ENCODE data around the gene RNASE7.

The RNASE7 gene

GRCh38 chr14:21026988-21027315 lies 15.2 kb upstream of the RNASE7 start:
- no peak for DNase-seq (ENCODE audit: low read depth)
- TF ChIP-seq, protein P1, sequence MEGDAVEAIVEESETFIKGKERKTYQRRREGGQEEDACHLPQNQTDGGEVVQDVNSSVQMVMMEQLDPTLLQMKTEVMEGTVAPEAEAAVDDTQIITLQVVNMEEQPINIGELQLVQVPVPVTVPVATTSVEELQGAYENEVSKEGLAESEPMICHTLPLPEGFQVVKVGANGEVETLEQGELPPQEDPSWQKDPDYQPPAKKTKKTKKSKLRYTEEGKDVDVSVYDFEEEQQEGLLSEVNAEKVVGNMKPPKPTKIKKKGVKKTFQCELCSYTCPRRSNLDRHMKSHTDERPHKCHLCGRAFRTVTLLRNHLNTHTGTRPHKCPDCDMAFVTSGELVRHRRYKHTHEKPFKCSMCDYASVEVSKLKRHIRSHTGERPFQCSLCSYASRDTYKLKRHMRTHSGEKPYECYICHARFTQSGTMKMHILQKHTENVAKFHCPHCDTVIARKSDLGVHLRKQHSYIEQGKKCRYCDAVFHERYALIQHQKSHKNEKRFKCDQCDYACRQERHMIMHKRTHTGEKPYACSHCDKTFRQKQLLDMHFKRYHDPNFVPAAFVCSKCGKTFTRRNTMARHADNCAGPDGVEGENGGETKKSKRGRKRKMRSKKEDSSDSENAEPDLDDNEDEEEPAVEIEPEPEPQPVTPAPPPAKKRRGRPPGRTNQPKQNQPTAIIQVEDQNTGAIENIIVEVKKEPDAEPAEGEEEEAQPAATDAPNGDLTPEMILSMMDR (IDR thresholded peaks at IDR 0.05; ENCODE audit: control insufficient read depth, extremely low read depth, insufficient read depth) = no peak
- no peak overlapping the region for H3K4me3 ChIP-seq (ENCODE audit: low read depth, low read length)

- H3K4me3 ChIP-seq (ENCODE audit: low read depth, low read length) = no peak within 1 kb of the TSS
- TF ChIP-seq, protein P1 (IDR thresholded peaks at IDR 0.05; ENCODE audit: control insufficient read depth, extremely low read depth, insufficient read depth) = no peak
- no peak for DNase-seq (ENCODE audit: low read depth)
Measured at GRCh38 chr14:21029917-21030316, 12.2 kb upstream of the RNASE7 start, which contains the start of gene TPPP2. Gene TPPP2 (plus strand): TSS chr14:21030217. CDS start chr14:21030582, 365 bp downstream.

GRCh38 chr14:21030531-21030930 lies 11.6 kb upstream of the RNASE7 start:
- DNase-seq (ENCODE audit: low read depth) = no peak
- TF ChIP-seq, protein P1 (IDR thresholded peaks at IDR 0.05; ENCODE audit: control insufficient read depth, extremely low read depth, insufficient read depth) = no peak
- no peak overlapping the region for H3K4me3 ChIP-seq (ENCODE audit: low read depth, low read length)

DNA sequence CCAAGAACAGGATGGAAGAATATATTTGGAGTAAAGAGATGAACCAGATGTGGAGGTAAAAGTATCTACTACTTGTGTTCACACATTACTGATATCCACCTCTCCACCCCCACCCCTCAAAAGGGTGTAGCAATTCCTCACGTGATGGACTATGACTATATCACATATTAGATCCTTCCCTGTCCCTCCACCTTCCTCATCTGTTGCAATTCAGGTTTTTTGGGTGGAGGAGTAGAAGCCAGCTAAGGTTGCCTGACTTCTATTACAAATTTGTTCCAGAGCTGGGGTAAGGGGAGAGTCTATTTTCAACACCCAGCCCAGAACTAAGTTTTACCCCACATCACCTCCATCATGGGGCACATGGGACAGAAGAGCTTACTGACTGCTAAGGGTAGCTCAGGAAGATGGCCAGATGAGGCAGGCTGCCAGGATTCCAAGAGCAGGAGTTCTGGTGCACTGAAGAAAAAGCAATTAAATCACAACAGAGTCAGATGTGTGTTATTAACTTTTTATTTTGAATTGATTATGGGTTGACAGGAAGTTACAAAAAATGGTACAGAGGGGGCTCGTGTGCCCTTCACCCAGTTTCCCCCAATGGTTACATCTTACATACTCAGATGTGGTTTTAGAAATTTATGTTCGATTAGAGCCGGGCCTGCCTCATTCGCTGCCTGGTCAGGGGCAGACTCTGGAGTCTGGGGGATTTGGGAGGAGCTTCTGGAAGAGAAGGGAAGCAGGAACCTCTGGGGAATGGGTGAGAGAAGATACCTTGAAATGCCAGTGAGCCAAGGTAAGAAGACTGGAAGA lies 9.6 kb upstream of the RNASE7 start:
- TF ChIP-seq, protein P1 (IDR thresholded peaks at IDR 0.05; ENCODE audit: control insufficient read depth, extremely low read depth, insufficient read depth) = no peak
- DNase-seq (ENCODE audit: low read depth) = no peak
- H3K4me3 ChIP-seq (ENCODE audit: low read depth, low read length) = no peak overlapping the region

- DNase-seq (ENCODE audit: low read depth) = no peak
- TF ChIP-seq, protein P1 (IDR thresholded peaks at IDR 0.05; ENCODE audit: control insufficient read depth, extremely low read depth, insufficient read depth) = no peak
Measured at GRCh38 chr14:21033133-21033698, 8.9 kb upstream of the RNASE7 start.

GRCh38 chr14:21034707-21035106 lies 7.5 kb upstream of the RNASE7 start, which contains the start of gene RNASE13:
Gene RNASE13 (minus strand): TSS chr14:21034807. CDS start chr14:21034288, 519 bp downstream.
- TF ChIP-seq, protein P1 (IDR thresholded peaks at IDR 0.05; ENCODE audit: control insufficient read depth, extremely low read depth, insufficient read depth) = no peak
- no peak within 1 kb of the TSS for H3K4me3 ChIP-seq (ENCODE audit: low read depth, low read length)
- no peak for DNase-seq (ENCODE audit: low read depth)

More at GRCh38 chr14:21033133-21033698, 8.9 kb upstream of the RNASE7 start:
- no peak overlapping the region for H3K4me3 ChIP-seq (ENCODE audit: low read depth, low read length)

All from LNCaP clone FGC (cell line).